Adrenal gland (tissue), 5 donors: ENCODE results near the gene SRGAP2C.
"Not testable (repeated sequence)": the region's sequence is repeated elsewhere in the genome, so short reads cannot be mapped to it uniquely, and the experiment has no call there.

Experiments used
- POLR2A ChIP-seq, 2 donors: fragments of 450-650 bp; IDR thresholded peaks; one replicate each; pipeline ENCODE4 v1.6.1; 2017; ENCODE audit warnings: antibody characterized with exemption in 2 of 2, mild to moderate bottlenecking in 2 of 2, moderate library complexity in 1 of 2
- TF ChIP-seq, protein P1 (sequence below), 6 experiments: fragments of 450-650 bp in 4 of 6; fragments of 200-600 bp in 2 of 6; sonication (generic) in 1 of 6; IDR thresholded peaks; 1 replicate in 5 of 6; 2 replicates in 1 of 6; pipeline versions ENCODE4 v1.5.1 to v1.8.0; 2016 to 2021; ENCODE audit warnings: antibody characterized with exemption in 6 of 6, mild to moderate bottlenecking in 2 of 6, moderate library complexity in 1 of 6
- donor health status: DM: no; HTN: no; CAD: no.

DNA sequence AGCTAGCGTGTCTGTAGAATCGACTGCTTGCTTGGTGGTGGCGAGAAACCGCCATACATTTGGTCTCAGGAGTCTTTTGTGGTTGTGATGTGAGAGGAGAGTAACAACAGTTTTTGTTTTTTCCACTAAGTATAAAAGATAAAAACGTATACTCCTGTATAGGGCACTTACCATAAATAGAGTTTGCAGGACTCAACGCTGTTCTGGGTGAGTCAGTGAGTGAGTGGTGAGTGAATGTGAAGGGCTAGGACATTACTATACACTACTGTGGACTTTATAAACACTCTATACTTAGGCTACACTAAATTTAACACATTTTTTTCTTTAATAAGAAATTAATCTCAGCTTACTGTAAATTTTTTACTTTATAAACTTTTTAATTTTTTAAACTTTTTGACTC, 44.4 kb upstream of the SRGAP2C start:
- TF ChIP-seq, protein P1, sequence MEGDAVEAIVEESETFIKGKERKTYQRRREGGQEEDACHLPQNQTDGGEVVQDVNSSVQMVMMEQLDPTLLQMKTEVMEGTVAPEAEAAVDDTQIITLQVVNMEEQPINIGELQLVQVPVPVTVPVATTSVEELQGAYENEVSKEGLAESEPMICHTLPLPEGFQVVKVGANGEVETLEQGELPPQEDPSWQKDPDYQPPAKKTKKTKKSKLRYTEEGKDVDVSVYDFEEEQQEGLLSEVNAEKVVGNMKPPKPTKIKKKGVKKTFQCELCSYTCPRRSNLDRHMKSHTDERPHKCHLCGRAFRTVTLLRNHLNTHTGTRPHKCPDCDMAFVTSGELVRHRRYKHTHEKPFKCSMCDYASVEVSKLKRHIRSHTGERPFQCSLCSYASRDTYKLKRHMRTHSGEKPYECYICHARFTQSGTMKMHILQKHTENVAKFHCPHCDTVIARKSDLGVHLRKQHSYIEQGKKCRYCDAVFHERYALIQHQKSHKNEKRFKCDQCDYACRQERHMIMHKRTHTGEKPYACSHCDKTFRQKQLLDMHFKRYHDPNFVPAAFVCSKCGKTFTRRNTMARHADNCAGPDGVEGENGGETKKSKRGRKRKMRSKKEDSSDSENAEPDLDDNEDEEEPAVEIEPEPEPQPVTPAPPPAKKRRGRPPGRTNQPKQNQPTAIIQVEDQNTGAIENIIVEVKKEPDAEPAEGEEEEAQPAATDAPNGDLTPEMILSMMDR (IDR thresholded peaks at IDR 0.05): not testable (repeated sequence)
- TF ChIP-seq POLR2A (IDR thresholded peaks at IDR 0.05): not testable (repeated sequence)
